HG03442 (cell line): ENCODE data around the gene NPFFR1.
A peak's percentile ranks its signal among the peaks of the same experiment; 100 is the strongest.

Experiments used
- ATAC-seq: cut with Tn5 transposase; IDR thresholded peaks from one replicate; pipeline ENCODE4 v1.9.1; 2021; ENCODE audit warnings: mild to moderate bottlenecking, moderate library complexity; ENCODE audit not compliant: unreplicated experiment

NPFFR1 gene

GRCh38 chr10:70283445-70284399 is at the start of gene NPFFR1:
NPFFR1 (minus strand) TSS chr10:70284004; CDS start chr10:70283676, 328 bp downstream.
- no peak for ATAC-seq

- no peak for ATAC-seq
Observed at GRCh38 chr10:70333268-70333667, 49.5 kb upstream of the NPFFR1 start.

GRCh38 chr10:70331486-70332268 is 47.9 kb upstream of the NPFFR1 start:
- ATAC-seq: peak; percentile 61

- no peak for ATAC-seq
Observed at GRCh38 chr10:70331160-70331485, 47.3 kb upstream of the NPFFR1 start.

- ATAC-seq: no peak
Observed at GRCh38 chr10:70330671-70331070, 46.9 kb upstream of the NPFFR1 start.

GRCh38 chr10:70328967-70329366 is 45.2 kb upstream of the NPFFR1 start:
- no peak for ATAC-seq

- ATAC-seq: no peak
Observed at GRCh38 chr10:70328018-70328417, 44.2 kb upstream of the NPFFR1 start.

GRCh38 chr10:70324951-70325781 is 41.4 kb upstream of the NPFFR1 start:
- peak; percentile 9 for ATAC-seq

GRCh38 chr10:70324339-70324861 is 40.6 kb upstream of the NPFFR1 start:
- ATAC-seq: peak; percentile 79

GRCh38 chr10:70323697-70324338 is 40.0 kb upstream of the NPFFR1 start:
- ATAC-seq: no peak

GRCh38 chr10:70323138-70323696 is 39.4 kb upstream of the NPFFR1 start:
- no peak for ATAC-seq

- no peak for ATAC-seq
Observed at GRCh38 chr10:70321897-70322890, 38.4 kb upstream of the NPFFR1 start.

- ATAC-seq: no peak
Observed at GRCh38 chr10:70321233-70321632, 37.4 kb upstream of the NPFFR1 start.

- ATAC-seq: no peak
Observed at GRCh38 chr10:70320751-70321150, 36.9 kb upstream of the NPFFR1 start.

- ATAC-seq: no peak
Observed at GRCh38 chr10:70319824-70320223, 36.0 kb upstream of the NPFFR1 start.

GRCh38 chr10:70319183-70319582 is 35.4 kb upstream of the NPFFR1 start:
- no peak for ATAC-seq

- no peak for ATAC-seq
Observed at GRCh38 chr10:70317943-70318318, 34.1 kb upstream of the NPFFR1 start.

GRCh38 chr10:70317272-70317942 is 33.6 kb upstream of the NPFFR1 start:
- ATAC-seq: no peak
